ENCODE results near the gene RDH16. TPM values are rescaled to one million over a fixed set of nuclear protein-coding genes. Genes with fewer than 3 reads are reported as not detected.
A peak's percentile ranks its signal among the peaks of the same experiment; 100 is the strongest.
"Not testable (repeated sequence)": the region's sequence is repeated elsewhere in the genome, so short reads cannot be mapped to it uniquely, and the experiment has no call there.

The RDH16 gene
- total RNA-seq, 1 donor from 2014 or later, result 1.2 TPM

DNA sequence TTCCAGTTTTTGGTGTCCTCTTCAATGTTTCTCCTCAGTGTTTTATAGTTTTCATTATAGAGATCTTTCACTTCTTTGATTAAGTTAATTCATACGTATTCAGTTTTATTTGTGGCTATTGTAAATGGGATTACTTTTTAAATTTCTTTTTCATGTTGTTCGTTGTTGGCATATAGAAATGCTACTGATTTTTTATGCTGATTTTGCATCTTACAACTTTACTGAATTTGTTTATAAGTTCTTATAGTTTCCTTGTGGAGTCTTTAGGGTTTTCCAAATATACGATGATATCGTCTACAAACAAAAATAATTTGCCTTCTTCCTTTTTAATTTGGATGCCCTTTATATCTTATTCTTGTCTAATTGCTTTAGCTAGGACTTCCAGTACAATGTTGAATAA is 13.5 kb downstream of the RDH16 start:
- no peaks in the 10 kb centered on the region for H3K36me3 ChIP-seq
- H3K27ac ChIP-seq, result no peak overlapping the region
- H3K4me1 ChIP-seq, result no peaks in the 10 kb centered on the region
- H3K9ac ChIP-seq, result no peak overlapping the region
- DNase-seq (ENCODE audit: low spot score), result no peak
- no peak overlapping the region for H3K4me3 ChIP-seq
- no peaks in the 10 kb centered on the region for H3K27me3 ChIP-seq
- Mint-ChIP-seq H3K4me3 (no peak overlapping the region), H3K4me1 (peaks cover 8% of the 10 kb centered on the region), H3K27me3 (ENCODE audit: insufficient read depth, low read depth) (peaks cover 7% of the 10 kb centered on the region), H3K9me3 (peaks cover 15% of the 10 kb centered on the region), H3K27ac (no peak overlapping the region), H3K36me3 (no peaks in the 10 kb centered on the region)
- no peaks in the 10 kb centered on the region for H4K20me1 ChIP-seq (ENCODE audit: low read depth)
- no peak overlapping the region for H2AFZ ChIP-seq (replicated peaks)
- no peak for TF ChIP-seq EZH2 (IDR thresholded peaks at IDR 0.05)
- TF ChIP-seq, protein P1, sequence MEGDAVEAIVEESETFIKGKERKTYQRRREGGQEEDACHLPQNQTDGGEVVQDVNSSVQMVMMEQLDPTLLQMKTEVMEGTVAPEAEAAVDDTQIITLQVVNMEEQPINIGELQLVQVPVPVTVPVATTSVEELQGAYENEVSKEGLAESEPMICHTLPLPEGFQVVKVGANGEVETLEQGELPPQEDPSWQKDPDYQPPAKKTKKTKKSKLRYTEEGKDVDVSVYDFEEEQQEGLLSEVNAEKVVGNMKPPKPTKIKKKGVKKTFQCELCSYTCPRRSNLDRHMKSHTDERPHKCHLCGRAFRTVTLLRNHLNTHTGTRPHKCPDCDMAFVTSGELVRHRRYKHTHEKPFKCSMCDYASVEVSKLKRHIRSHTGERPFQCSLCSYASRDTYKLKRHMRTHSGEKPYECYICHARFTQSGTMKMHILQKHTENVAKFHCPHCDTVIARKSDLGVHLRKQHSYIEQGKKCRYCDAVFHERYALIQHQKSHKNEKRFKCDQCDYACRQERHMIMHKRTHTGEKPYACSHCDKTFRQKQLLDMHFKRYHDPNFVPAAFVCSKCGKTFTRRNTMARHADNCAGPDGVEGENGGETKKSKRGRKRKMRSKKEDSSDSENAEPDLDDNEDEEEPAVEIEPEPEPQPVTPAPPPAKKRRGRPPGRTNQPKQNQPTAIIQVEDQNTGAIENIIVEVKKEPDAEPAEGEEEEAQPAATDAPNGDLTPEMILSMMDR (IDR thresholded peaks at IDR 0.05), result no peak
- TF ChIP-seq EZH2phosphoT487 (IDR thresholded peaks at IDR 0.05), result no peak
- no peak overlapping the region for H3K4me2 ChIP-seq
- peaks cover 4% of the 10 kb centered on the region for H3K9me3 ChIP-seq (ENCODE audit: low read depth)
- H3K79me2 ChIP-seq (ENCODE audit: low read depth), result no peaks in the 10 kb centered on the region
- no peaks in the 10 kb centered on the region for H3F3A ChIP-seq (ENCODE audit: low read depth)

DNA sequence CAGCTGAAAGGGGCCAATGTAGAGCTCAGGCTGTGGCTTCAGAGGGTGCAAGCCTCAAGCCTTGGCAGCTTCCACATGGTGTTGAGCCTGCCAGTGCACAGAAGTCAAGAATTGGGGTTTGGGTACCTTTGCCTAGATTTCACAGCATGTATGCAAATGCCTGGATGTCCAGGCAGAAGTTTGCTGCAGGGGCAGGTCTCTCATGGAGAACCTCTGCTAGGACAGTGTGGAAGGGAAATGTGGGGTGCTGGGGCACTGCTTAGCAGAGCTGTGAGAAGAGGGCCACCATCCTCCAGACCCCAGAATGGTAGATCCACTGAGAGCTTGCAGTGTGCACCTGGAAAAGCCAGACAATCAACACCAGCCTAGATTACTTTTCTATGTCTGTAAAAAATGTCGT is 14.0 kb downstream of the RDH16 start:
- not testable (repeated sequence) for H3K27me3 ChIP-seq; DNase-seq (ENCODE audit: low spot score); H3K4me1 Mint-ChIP-seq; H3K27ac Mint-ChIP-seq; H3K4me2 ChIP-seq; H3K27ac ChIP-seq; H3K9me3 ChIP-seq (ENCODE audit: low read depth); H3K9ac ChIP-seq; H3K4me3 ChIP-seq; H3K27me3 Mint-ChIP-seq (ENCODE audit: insufficient read depth, low read depth); H3K36me3 ChIP-seq; H3F3A ChIP-seq (ENCODE audit: low read depth); H4K20me1 ChIP-seq (ENCODE audit: low read depth); H2AFZ ChIP-seq (replicated peaks); H3K36me3 Mint-ChIP-seq; H3K4me3 Mint-ChIP-seq; H3K4me1 ChIP-seq; H3K79me2 ChIP-seq (ENCODE audit: low read depth)
- peaks cover 15% of the 10 kb centered on the region for H3K9me3 Mint-ChIP-seq

DNA sequence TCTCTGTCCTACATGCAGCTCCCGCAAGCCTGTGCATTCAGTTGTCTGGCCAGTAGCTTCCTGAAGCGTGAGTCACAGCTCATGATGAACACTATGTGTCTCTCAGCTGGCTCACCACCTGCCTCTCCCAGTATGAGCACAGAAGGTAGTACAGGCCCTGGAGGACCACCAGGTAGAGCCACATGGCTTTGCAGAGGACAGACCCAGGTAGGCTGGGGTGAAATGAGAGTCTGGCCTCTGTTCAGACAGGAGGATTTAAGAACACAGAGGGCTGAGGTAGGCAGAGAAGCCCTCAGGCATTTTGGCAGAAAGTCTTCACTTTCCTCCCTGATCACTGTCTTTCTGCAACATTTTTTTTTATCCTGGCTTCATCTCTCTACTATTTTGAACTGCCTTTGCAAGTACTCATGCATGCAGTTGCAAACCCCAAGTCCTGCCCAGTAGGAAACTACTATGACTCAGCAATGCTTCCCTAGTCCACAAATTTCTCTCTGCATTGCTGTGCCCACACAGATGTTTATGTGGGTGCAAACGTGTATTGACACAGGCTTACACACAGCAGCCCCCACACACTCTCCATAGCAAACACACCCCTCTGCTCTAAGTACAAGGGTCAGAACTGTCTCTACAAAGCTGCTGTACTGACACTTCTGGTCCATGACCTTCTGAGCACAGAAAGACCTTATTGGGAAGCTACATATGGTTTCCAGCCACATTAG is 15.9 kb downstream of the RDH16 start:
- H3K4me3 ChIP-seq, result no peak overlapping the region
- H3K27me3 ChIP-seq, result no peaks in the 10 kb centered on the region
- no peak overlapping the region for H2AFZ ChIP-seq (replicated peaks)
- H3K27me3 Mint-ChIP-seq (ENCODE audit: insufficient read depth, low read depth), result peaks cover 13% of the 10 kb centered on the region
- H3K4me2 ChIP-seq, result no peak overlapping the region
- no peaks in the 10 kb centered on the region for H3K36me3 ChIP-seq
- H3K9me3 ChIP-seq (ENCODE audit: low read depth), result peaks cover 4% of the 10 kb centered on the region
- no peaks in the 10 kb centered on the region for H3F3A ChIP-seq (ENCODE audit: low read depth)
- H3K4me3 Mint-ChIP-seq, result no peak overlapping the region
- H3K4me1 Mint-ChIP-seq, result peaks cover 11% of the 10 kb centered on the region
- H4K20me1 ChIP-seq (ENCODE audit: low read depth), result no peaks in the 10 kb centered on the region
- H3K36me3 Mint-ChIP-seq, result no peaks in the 10 kb centered on the region
- no peaks in the 10 kb centered on the region for H3K4me1 ChIP-seq
- TF ChIP-seq, protein P1 (IDR thresholded peaks at IDR 0.05), result no peak
- TF ChIP-seq EZH2 (IDR thresholded peaks at IDR 0.05) (no peak), EZH2phosphoT487 (IDR thresholded peaks at IDR 0.05) (no peak)
- peaks cover 15% of the 10 kb centered on the region for H3K9me3 Mint-ChIP-seq
- peak overlapping the region; percentile 39 for H3K27ac Mint-ChIP-seq
- H3K79me2 ChIP-seq (ENCODE audit: low read depth), result no peaks in the 10 kb centered on the region
- H3K9ac ChIP-seq, result no peak overlapping the region
- DNase-seq (ENCODE audit: low spot score), result no peak
- no peak overlapping the region for H3K27ac ChIP-seq

DNA sequence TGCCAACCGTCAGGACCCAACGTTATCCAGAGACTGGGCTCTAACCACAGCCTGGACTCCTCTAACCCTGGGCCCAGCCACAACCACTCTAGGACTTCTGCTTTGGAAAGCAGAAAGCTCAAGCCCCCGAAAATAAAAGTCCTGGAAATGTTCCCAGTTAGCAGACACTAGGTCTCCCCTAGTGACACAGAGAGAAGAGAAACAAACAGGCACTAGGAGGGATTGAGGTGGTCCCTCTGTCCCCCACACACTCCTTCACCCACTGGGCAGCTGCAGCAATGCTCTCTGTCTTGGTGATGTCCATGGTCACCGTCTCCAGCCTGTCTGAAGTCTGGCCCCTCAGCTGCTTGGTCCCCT is 16.5 kb downstream of the RDH16 start:
- H3K4me3 ChIP-seq; H3K4me1 ChIP-seq; H3K4me3 Mint-ChIP-seq; H3K9ac ChIP-seq; H3K4me2 ChIP-seq; H3K79me2 ChIP-seq (ENCODE audit: low read depth); H3K9me3 ChIP-seq (ENCODE audit: low read depth); H3K36me3 Mint-ChIP-seq; DNase-seq (ENCODE audit: low spot score); H3F3A ChIP-seq (ENCODE audit: low read depth); H4K20me1 ChIP-seq (ENCODE audit: low read depth); H3K27ac Mint-ChIP-seq; H3K36me3 ChIP-seq; H2AFZ ChIP-seq (replicated peaks); H3K27ac ChIP-seq; H3K27me3 ChIP-seq: not testable (repeated sequence)
- Mint-ChIP-seq H3K27me3 (ENCODE audit: insufficient read depth, low read depth) (peaks cover 13% of the 10 kb centered on the region), H3K9me3 (peaks cover 15% of the 10 kb centered on the region), H3K4me1 (peaks cover 11% of the 10 kb centered on the region)
